Sigmoid colon (tissue), 7 donors: ENCODE data around the gene SUSD5. TPM values are rescaled to one million over a fixed set of nuclear protein-coding genes. Genes with fewer than 3 reads are reported as not detected.
"Not testable (repeated sequence)": the region's sequence is repeated elsewhere in the genome, so short reads cannot be mapped to it uniquely, and the experiment has no call there.

ENCODE experiments used
- DNase-seq: peaks from one replicate; pipeline ENCODE4 v3.0.0-alpha.2; 2019
- H3K27ac ChIP-seq, 4 donors: fragments of 200-600 bp; sonication (generic); one replicate each; pipeline ENCODE4 v1.5.1; 2016 to 2019; ENCODE audit warnings: mild to moderate bottlenecking in 1 of 4
- H3K27me3 ChIP-seq, 3 donors: fragments of 200-600 bp; sonication (generic); one replicate each; pipeline ENCODE4 v1.5.1; 2019; ENCODE audit warnings: mild to moderate bottlenecking in 1 of 3
- H3K36me3 ChIP-seq, 4 donors: fragments of 200-600 bp; sonication (generic); one replicate each; pipeline ENCODE4 v1.5.1; 2016 to 2019
- H3K4me1 ChIP-seq, 4 donors: fragments of 200-600 bp; sonication (generic); one replicate each; pipeline ENCODE4 v1.5.1; 2017 to 2019
- H3K4me3 ChIP-seq, 4 donors: fragments of 200-600 bp; sonication (generic); one replicate each; pipeline ENCODE4 v1.5.1; 2017 to 2019; ENCODE audit warnings: mild to moderate bottlenecking in 2 of 4, moderate library complexity in 1 of 4
- H3K9me3 ChIP-seq, 4 donors: fragments of 200-600 bp in 3 of 4; sonication (generic) in 3 of 4; one replicate each; pipeline versions ENCODE4 v1.5.1 to v1.6.1; 2013 to 2019
- EP300 ChIP-seq, 4 donors: sonication (generic); formaldehyde crosslinking; IDR thresholded peaks; one replicate each; pipeline ENCODE4 v1.6.1; 2017; ENCODE audit warnings: antibody characterized with exemption in 4 of 4
- POLR2A ChIP-seq, 2 donors: fragments of 450-650 bp; IDR thresholded peaks; one replicate each; pipeline ENCODE4 v1.6.1; 2016; ENCODE audit warnings: antibody characterized with exemption in 2 of 2, mild to moderate bottlenecking in 2 of 2, moderate library complexity in 2 of 2
- POLR2AphosphoS5 ChIP-seq, 4 donors: sonication (generic); formaldehyde crosslinking; IDR thresholded peaks; one replicate each; pipeline ENCODE4 v1.6.1; 2017; ENCODE audit warnings: antibody characterized with exemption in 4 of 4
- WGBS, 2 donors: extraction: QIAGEN DNeasy Blood & Tissue Kit; methylation state at CpG; one replicate each; pipeline ENCODE4 v1.1.7; 2013; 5-methylcytosine and 5-hydroxymethylcytosine counted together
- intact Hi-C: fragments of 100-400 bp; cut with DNase I; formaldehyde crosslinking; loops from one replicate; pipeline ENCODE4 v1.15.1; 2023
- polyA plus RNA-seq, 3 donors: library from polyadenylated mRNA; stranded (reverse); fragments of 200-250 nt; gene quantifications; one replicate each; pipeline ENCODE4 v1.2.3, GENCODE V29; 2013
- total RNA-seq, 4 donors: library from RNA; depleted of rRNA; stranded (reverse); fragments of >200 nt; gene quantifications; one replicate each; pipeline ENCODE4 v1.1.0, GENCODE V29; 2016
- TF ChIP-seq, protein P1 (sequence below), 4 experiments: fragments of 450-650 bp in 3 of 4; fragments of 200-600 bp in 1 of 4; IDR thresholded peaks; one replicate each; pipeline ENCODE4 v1.5.1; 2016 to 2019; ENCODE audit warnings: antibody characterized with exemption in 4 of 4, mild to moderate bottlenecking in 3 of 4, moderate library complexity in 2 of 4
- donor health status: healthy with polysubstance abuse.
- donor health status: Bipolar disorder and iron deficiency.
- donor health status: healthy.

Gene SUSD5
- total and polyA plus RNA-seq, 7 donors, result under 0.01 to 10.9 (median 1.7) TPM; not detected in 1

- DNase-seq, result no peak
- no peaks in the 10 kb centered on the region for H3K4me1 ChIP-seq
- H3K36me3 ChIP-seq, result no peaks in the 10 kb centered on the region
- TF ChIP-seq POLR2A (IDR thresholded peaks at IDR 0.05), result no peak
- TF ChIP-seq, protein P1, sequence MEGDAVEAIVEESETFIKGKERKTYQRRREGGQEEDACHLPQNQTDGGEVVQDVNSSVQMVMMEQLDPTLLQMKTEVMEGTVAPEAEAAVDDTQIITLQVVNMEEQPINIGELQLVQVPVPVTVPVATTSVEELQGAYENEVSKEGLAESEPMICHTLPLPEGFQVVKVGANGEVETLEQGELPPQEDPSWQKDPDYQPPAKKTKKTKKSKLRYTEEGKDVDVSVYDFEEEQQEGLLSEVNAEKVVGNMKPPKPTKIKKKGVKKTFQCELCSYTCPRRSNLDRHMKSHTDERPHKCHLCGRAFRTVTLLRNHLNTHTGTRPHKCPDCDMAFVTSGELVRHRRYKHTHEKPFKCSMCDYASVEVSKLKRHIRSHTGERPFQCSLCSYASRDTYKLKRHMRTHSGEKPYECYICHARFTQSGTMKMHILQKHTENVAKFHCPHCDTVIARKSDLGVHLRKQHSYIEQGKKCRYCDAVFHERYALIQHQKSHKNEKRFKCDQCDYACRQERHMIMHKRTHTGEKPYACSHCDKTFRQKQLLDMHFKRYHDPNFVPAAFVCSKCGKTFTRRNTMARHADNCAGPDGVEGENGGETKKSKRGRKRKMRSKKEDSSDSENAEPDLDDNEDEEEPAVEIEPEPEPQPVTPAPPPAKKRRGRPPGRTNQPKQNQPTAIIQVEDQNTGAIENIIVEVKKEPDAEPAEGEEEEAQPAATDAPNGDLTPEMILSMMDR (IDR thresholded peaks at IDR 0.05), result no peak
- TF ChIP-seq EP300 (IDR thresholded peaks at IDR 0.05), result no peak
- no peak for TF ChIP-seq POLR2AphosphoS5 (IDR thresholded peaks at IDR 0.05)
- H3K9me3 ChIP-seq, result no peaks in the 10 kb centered on the region
- 85 to 88% methylated on average over 1 of the region's 1 CpG for WGBS, 2 donors
- no peaks in the 10 kb centered on the region for H3K27me3 ChIP-seq
- no peak overlapping the region for H3K27ac ChIP-seq
- H3K4me3 ChIP-seq, result no peak overlapping the region
- intact Hi-C loops, result no loop called here
These were observed 24.3 kb downstream of the SUSD5 start for GRCh38 chr3:33194303-33194702.

DNA sequence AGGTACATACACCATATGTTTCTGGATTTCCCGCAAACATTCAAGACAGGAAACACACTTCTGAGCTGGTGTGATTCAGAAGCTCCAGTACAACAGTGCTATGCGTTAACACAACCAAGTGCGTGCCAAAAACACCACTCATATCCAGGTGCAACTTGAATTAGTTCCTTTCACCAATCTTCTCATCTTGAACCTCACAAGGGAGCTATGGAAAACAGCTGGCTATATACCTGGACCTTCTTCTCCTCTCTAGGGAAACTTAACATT, 31.3 kb downstream of the SUSD5 start:
- Histone ChIP-seq H3K27me3 (no peaks in the 10 kb centered on the region), H3K4me1 (no peaks in the 10 kb centered on the region), H3K9me3 (no peaks in the 10 kb centered on the region), H3K36me3 (no peaks in the 10 kb centered on the region), H3K4me3 (no peak overlapping the region), H3K27ac (no peak overlapping the region)
- DNase-seq, result no peak
- intact Hi-C loops, result no loop called here
- 86 to 94% methylated on average over 3 of the region's 3 CpGs for WGBS, 2 donors
- TF ChIP-seq POLR2A (IDR thresholded peaks at IDR 0.05) (no peak), POLR2AphosphoS5 (IDR thresholded peaks at IDR 0.05) (no peak), EP300 (IDR thresholded peaks at IDR 0.05) (no peak)
- TF ChIP-seq, protein P1 (IDR thresholded peaks at IDR 0.05), result no peak

GRCh38 chr3:33186524-33187367, 31.9 kb downstream of the SUSD5 start:
- TF ChIP-seq, protein P1 (IDR thresholded peaks at IDR 0.05), result no peak
- TF ChIP-seq EP300 (IDR thresholded peaks at IDR 0.05) (no peak), POLR2AphosphoS5 (IDR thresholded peaks at IDR 0.05) (no peak), POLR2A (IDR thresholded peaks at IDR 0.05) (no peak)
- H3K4me3 ChIP-seq, result no peak overlapping the region
- H3K27ac ChIP-seq, result no peak overlapping the region
- H3K27me3 ChIP-seq, result no peaks in the 10 kb centered on the region
- no peaks in the 10 kb centered on the region for H3K36me3 ChIP-seq
- intact Hi-C loops, result no loop called here
- 89 to 93% methylated on average over 13 of the region's 13 CpGs for WGBS, 2 donors
- H3K4me1 ChIP-seq, result no peaks in the 10 kb centered on the region
- no peaks in the 10 kb centered on the region for H3K9me3 ChIP-seq
- DNase-seq, result no peak

- Histone ChIP-seq H3K9me3 (no peaks in the 10 kb centered on the region), H3K36me3 (no peaks in the 10 kb centered on the region), H3K27me3 (no peaks in the 10 kb centered on the region), H3K4me1 (no peaks in the 10 kb centered on the region), H3K27ac (no peak overlapping the region), H3K4me3 (no peak overlapping the region)
- TF ChIP-seq POLR2A (IDR thresholded peaks at IDR 0.05), result no peak
- TF ChIP-seq, protein P1 (IDR thresholded peaks at IDR 0.05), result no peak
- TF ChIP-seq POLR2AphosphoS5 (IDR thresholded peaks at IDR 0.05), result no peak
- no peak for TF ChIP-seq EP300 (IDR thresholded peaks at IDR 0.05)
- no peak for DNase-seq
- intact Hi-C loops, result no loop called here
- 79 to 86% methylated on average over 2 of the region's 2 CpGs for WGBS, 2 donors
These were observed 33.7 kb downstream of the SUSD5 start for GRCh38 chr3:33184863-33185262.

DNA sequence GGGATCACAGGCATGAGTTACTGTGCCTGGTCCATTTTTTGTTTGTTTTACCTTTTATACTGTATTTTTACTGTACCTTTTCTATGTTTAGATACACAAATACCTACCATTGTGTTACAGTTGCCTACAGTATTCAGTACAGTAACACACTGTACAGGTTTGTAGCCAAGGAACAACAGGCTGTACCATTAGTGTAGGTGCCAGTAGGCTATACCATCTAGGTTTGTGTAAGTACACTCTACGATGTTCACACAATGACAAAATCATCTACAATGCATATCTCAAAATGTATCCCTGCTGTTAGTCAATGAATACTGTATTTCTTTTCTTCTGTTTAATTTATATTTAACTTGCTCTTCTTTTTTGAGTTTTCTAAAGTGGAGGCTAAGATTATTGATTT, 37.0 kb downstream of the SUSD5 start:
- H3K27me3 ChIP-seq, H3K36me3 ChIP-seq, intact Hi-C loops, H3K27ac ChIP-seq, H3K4me3 ChIP-seq, DNase-seq, H3K9me3 ChIP-seq, H3K4me1 ChIP-seq: not testable (repeated sequence)
- 90 to 100% methylated on average over 1 of the region's 1 CpG for WGBS, 2 donors
